HG03135 (cell line): ENCODE results near the gene MECP2.

Experiments used
- ATAC-seq: cut with Tn5 transposase; IDR thresholded peaks from one replicate; pipeline ENCODE4 v1.9.1; 2021; ENCODE audit warnings: mild to moderate bottlenecking, moderate library complexity; ENCODE audit not compliant: unreplicated experiment

The MECP2 gene

GRCh38 chrX:154116426-154117211 is 19.1 kb upstream of the MECP2 start:
- ATAC-seq = no peak

- no peak for ATAC-seq
Observed at GRCh38 chrX:154115750-154116149, 18.2 kb upstream of the MECP2 start.

GRCh38 chrX:154115071-154115470 is 17.6 kb upstream of the MECP2 start:
- no peak for ATAC-seq

- ATAC-seq = no peak
Observed at GRCh38 chrX:154114652-154115051, 17.1 kb upstream of the MECP2 start.

- no peak for ATAC-seq
Observed at GRCh38 chrX:154113729-154114128, 16.2 kb upstream of the MECP2 start.

- ATAC-seq = no peak
Observed at GRCh38 chrX:154098551-154098950, 1.0 kb upstream of the MECP2 start.

- ATAC-seq = peak; percentile 33
Observed at GRCh38 chrX:154097003-154097588, 421 bp downstream of the MECP2 start.

- no peak for ATAC-seq
Observed at GRCh38 chrX:154096140-154097002, 1.1 kb downstream of the MECP2 start.

GRCh38 chrX:154094833-154095232 is 2.7 kb downstream of the MECP2 start:
- no peak for ATAC-seq

- ATAC-seq = no peak
Observed at GRCh38 chrX:154093965-154094364, 3.6 kb downstream of the MECP2 start.

GRCh38 chrX:154092371-154092770 is 5.1 kb downstream of the MECP2 start:
- ATAC-seq = no peak

- no peak for ATAC-seq
Observed at GRCh38 chrX:154091678-154092077, 5.8 kb downstream of the MECP2 start.

- no peak for ATAC-seq
Observed at GRCh38 chrX:154090731-154091130, 6.8 kb downstream of the MECP2 start.

GRCh38 chrX:154084449-154085300 is 12.8 kb downstream of the MECP2 start:
- ATAC-seq = no peak

GRCh38 chrX:154083126-154083517 is 14.4 kb downstream of the MECP2 start:
- no peak for ATAC-seq

GRCh38 chrX:154082396-154083125 is 15.0 kb downstream of the MECP2 start:
- no peak for ATAC-seq

GRCh38 chrX:154077101-154077500 is 20.4 kb downstream of the MECP2 start:
- no peak for ATAC-seq

GRCh38 chrX:154074199-154074598 is 23.3 kb downstream of the MECP2 start:
- ATAC-seq = no peak

GRCh38 chrX:154072192-154072591 is 25.3 kb downstream of the MECP2 start:
- no peak for ATAC-seq

GRCh38 chrX:154068560-154068959 is 29.0 kb downstream of the MECP2 start:
- no peak for ATAC-seq
